B cell (primary cell): Measurements from ENCODE around the gene WDR5. TPM values are rescaled to one million over a fixed set of nuclear protein-coding genes. Genes with fewer than 3 reads are reported as not detected.

Source experiments
- ATAC-seq: fragments of 200-7000 bp; cut with Tn5 transposase; one replicate; pipeline ENCODE4 v1.10.0; 2021; ENCODE audit warnings: low read depth, mild to moderate bottlenecking, moderate number of reproducible peaks, moderate library complexity
- CTCF ChIA-PET: fragments of 350-600 bp; sonication (Branson Sonifier 250); formaldehyde crosslinking; loops from one replicate; lab custom pipeline; 2021; ENCODE audit warnings: antibody characterized with exemption, inconsistent platforms; lab: Charles Lee
- POLR2A ChIA-PET: fragments of 350-600 bp; sonication (Branson Sonifier 250); formaldehyde crosslinking; loops from one replicate; lab custom pipeline; 2021; ENCODE audit warnings: antibody characterized with exemption; lab: Charles Lee
- DNase-seq: peaks from one replicate; pipeline ENCODE4 v3.0.0; 2013
- H2AFZ ChIP-seq: 2 replicates; pipeline ENCODE4 v1.6.1; 2012; ENCODE audit warnings: mild to moderate bottlenecking, low read depth, low read length; ENCODE audit not compliant: insufficient read depth, poor library complexity, severe bottlenecking
- H3K27ac ChIP-seq, 2 donors: 1 replicate in 1 of 2; 2 replicates in 1 of 2; pipeline ENCODE4 v1.5.1; 2012 to 2013; ENCODE audit warnings: low read length in 2 of 2, mild to moderate bottlenecking in 2 of 2, moderate library complexity in 1 of 2
- H3K27me3 ChIP-seq, 4 experiments: fragments of 200-600 bp in 1 of 4; sonication (generic) in 1 of 4; replicated peaks in 1 of 4; 1 replicate in 2 of 4; 2 replicates in 2 of 4; pipeline versions ENCODE4 v1.6.1 to v1.7.0; 2013 to 2016; ENCODE audit warnings: low read length in 3 of 4, mild to moderate bottlenecking in 2 of 4, mixed read lengths in 1 of 4, moderate library complexity in 1 of 4; ENCODE audit not compliant: insufficient read depth in 4 of 4, control insufficient read depth in 3 of 4; ENCODE audit errors: control extremely low read depth in 1 of 4
- H3K36me3 ChIP-seq, 2 experiments: replicated peaks in 1 of 2; 1 replicate in 1 of 2; 2 replicates in 1 of 2; pipeline versions ENCODE4 v1.6.1 to v1.7.1; 2013; ENCODE audit warnings: low read length in 1 of 2; ENCODE audit not compliant: insufficient read depth in 2 of 2, control insufficient read depth in 1 of 2; ENCODE audit errors: control extremely low read depth in 1 of 2, extremely low read depth in 1 of 2
- H3K4me1 ChIP-seq, 2 donors: fragments of 200-600 bp in 1 of 2; sonication (generic) in 1 of 2; 1 replicate in 1 of 2; 2 replicates in 1 of 2; pipeline versions ENCODE4 v1.5.1 to v1.6.1; 2013 to 2017; ENCODE audit warnings: low read length in 2 of 2; ENCODE audit not compliant: control insufficient read depth in 2 of 2, insufficient read depth in 2 of 2
- H3K4me2 ChIP-seq: replicated peaks from 2 replicates; pipeline ENCODE3; 2012; ENCODE audit warnings: mild to moderate bottlenecking, low read depth, low read length; ENCODE audit not compliant: poor library complexity, severe bottlenecking
- H3K4me3 ChIP-seq, 5 experiments: fragments of 200-600 bp in 1 of 5; sonication (generic) in 1 of 5; 1 replicate in 3 of 5; 2 replicates in 2 of 5; pipeline versions ENCODE4 v1.5.1 to v1.7.0; 2011 to 2016; ENCODE audit warnings: low read length in 4 of 5, mild to moderate bottlenecking in 4 of 5, low read depth in 2 of 5, control low read depth in 1 of 5, moderate library complexity in 1 of 5; ENCODE audit not compliant: insufficient read depth in 1 of 5; ENCODE audit errors: control extremely low read depth in 1 of 5, extremely low read depth in 1 of 5
- H3K79me2 ChIP-seq: fragments of 200-600 bp; sonication (generic); one replicate; pipeline ENCODE4 v1.6.0; 2016; ENCODE audit warnings: low read length; ENCODE audit not compliant: control insufficient read depth, insufficient read depth
- H3K9ac ChIP-seq: fragments of 200-600 bp; sonication (generic); 2 replicates; pipeline ENCODE4 v1.6.1; 2017; ENCODE audit warnings: mild to moderate bottlenecking, low read length, moderate library complexity
- H3K9me3 ChIP-seq, 3 donors: one replicate each; pipeline versions ENCODE4 v1.6.1 to v1.7.1; 2013; ENCODE audit warnings: low read length in 2 of 3; ENCODE audit not compliant: control insufficient read depth in 2 of 3, insufficient read depth in 1 of 3; ENCODE audit errors: control extremely low read depth in 1 of 3
- H4K20me1 ChIP-seq: 2 replicates; pipeline ENCODE4 v1.6.0; 2012; ENCODE audit warnings: mild to moderate bottlenecking, low read length; ENCODE audit not compliant: insufficient read depth, control insufficient read depth, poor library complexity, severe bottlenecking
- H3K27ac Mint-ChIP-seq: one replicate; pipeline ENCODE4 v1.8.0; 2021; ENCODE audit warnings: mixed read lengths
- H3K27me3 Mint-ChIP-seq: one replicate; pipeline ENCODE4 v1.8.0; 2021; ENCODE audit warnings: mixed read lengths
- H3K4me1 Mint-ChIP-seq: one replicate; pipeline ENCODE4 v1.8.0; 2021; ENCODE audit warnings: mixed read lengths
- H3K4me3 Mint-ChIP-seq: one replicate; pipeline ENCODE4 v1.8.0; 2021; ENCODE audit warnings: mixed read lengths
- H3K9me3 Mint-ChIP-seq: one replicate; pipeline ENCODE4 v1.8.0; 2022; ENCODE audit warnings: mixed read lengths; ENCODE audit not compliant: insufficient read depth
- CTCF ChIP-seq: fragments of 200-600 bp; IDR thresholded peaks from one replicate; pipeline ENCODE4 v1.8.0; 2022; ENCODE audit warnings: antibody characterized with exemption, mild to moderate bottlenecking
- EZH2 ChIP-seq: IDR thresholded peaks from 2 replicates; pipeline ENCODE4 v1.6.1; 2012; ENCODE audit warnings: borderline replicate concordance, low read depth, mild to moderate bottlenecking, moderate library complexity, low read length; ENCODE audit not compliant: insufficient read depth, poor library complexity, severe bottlenecking
- WGBS: methylation state at CpG from one replicate; pipeline ENCODE4 v1.1.5; 2013; ENCODE audit warnings: missing lambda C conversion rate; ENCODE audit not compliant: insufficient coverage; 5-methylcytosine and 5-hydroxymethylcytosine counted together
- intact Hi-C: fragments of 100-400 bp; cut with micrococcal nuclease; formaldehyde crosslinking; loops from one replicate; pipeline ENCODE4 v1.10.0; 2022
- polyA plus RNA-seq: library from polyadenylated mRNA; depleted of rRNA; stranded (reverse); fragments of >200 nt; gene quantifications from 2 replicates; pipeline ENCODE4 v1.2.3, GENCODE V29; 2012
- total RNA-seq, 2 donors: library from RNA; stranded (reverse); fragments of 120-200 nt in 1 of 2; gene quantifications; 1 replicate in 1 of 2; 2 replicates in 1 of 2; pipeline versions ENCODE4 v1.2.3 to v1.2.4, GENCODE V29; 2013 to 2022

Gene WDR5
- total and polyA plus RNA-seq, 2 donors (not counting 1 experiment from before 2014, with no cell fraction given), result 18.0 to 23.8 TPM

- no peak overlapping the region for H3K27ac ChIP-seq
- no peaks in the 10 kb centered on the region for H4K20me1 ChIP-seq
- peaks cover 3% of the 10 kb centered on the region for H3K79me2 ChIP-seq
- TF ChIP-seq CTCF, result peak; percentile 20
- no peak for TF ChIP-seq EZH2
- intact Hi-C loops, result no loop called here
- peaks cover 0 to 7% (median 2%) of the 10 kb centered on the region in 3 donors for H3K9me3 ChIP-seq
- DNase-seq (no peak), ATAC-seq (no peak)
- no peaks in the 10 kb centered on the region for H3K36me3 ChIP-seq
- no peak overlapping the region for H3K27ac Mint-ChIP-seq
- H3K4me1 ChIP-seq, result peaks cover 7 to 13% of the 10 kb centered on the region in 2 donors
- H3K27me3 ChIP-seq, result no peaks in the 10 kb centered on the region
- CTCF ChIA-PET, result interaction anchor here (0.6 to 5.9 kb wide), 3 partner anchors 274 to 1307 kb away, joined by 3 to 94 read pairs (median 59); no protein-coding TSS in a partner anchor
- no peak overlapping the region for H2AFZ ChIP-seq
- no peaks in the 10 kb centered on the region for H3K9me3 Mint-ChIP-seq
- 99% methylated on average over 7 of the region's 11 CpGs for WGBS
- no peak overlapping the region for H3K4me2 ChIP-seq
- no peaks in the 10 kb centered on the region for H3K27me3 Mint-ChIP-seq
- POLR2A ChIA-PET, result no interaction called here
- H3K9ac ChIP-seq, result no peak overlapping the region
- H3K4me3 Mint-ChIP-seq, result no peak overlapping the region
- H3K4me3 ChIP-seq, result no peak overlapping the region
- H3K4me1 Mint-ChIP-seq, result peaks cover 13% of the 10 kb centered on the region
Measured at GRCh38 chr9:134168757-134169550, 33.1 kb downstream of the WDR5 start.
